ENCODE data around the gene PIM1.

PIM1 gene

GRCh38 chr6:37158508-37158907 lies 11.4 kb upstream of the PIM1 start:
- no peak for TF ChIP-seq POLR2AphosphoS5 (IDR thresholded peaks at IDR 0.05; ENCODE audit: low read depth, low read length)

- TF ChIP-seq REST (IDR thresholded peaks at IDR 0.05; ENCODE audit: insufficient read depth in 1 of 2, low read depth in 2 of 2, low read length in 2 of 2) (no peak), TAF1 (IDR thresholded peaks at IDR 0.05; ENCODE audit: borderline replicate concordance, insufficient read depth, low read length) (no peak), FOXP2 (optimal IDR thresholded peaks at IDR 0.05; ENCODE audit: borderline replicate concordance, extremely low read depth, extremely low read length, insufficient read depth) (no peak), SIN3A (IDR thresholded peaks at IDR 0.05; ENCODE audit: borderline replicate concordance, insufficient read depth, low read length) (no peak), POLR2AphosphoS5 (IDR thresholded peaks at IDR 0.05; ENCODE audit: low read depth, low read length) (no peak)
Observed at GRCh38 chr6:37160922-37161778, 8.8 kb upstream of the PIM1 start.

GRCh38 chr6:37162740-37163139 lies 7.2 kb upstream of the PIM1 start:
- TF ChIP-seq REST (IDR thresholded peaks at IDR 0.05; ENCODE audit: insufficient read depth in 1 of 2, low read depth in 2 of 2, low read length in 2 of 2) (no peak), SIN3A (IDR thresholded peaks at IDR 0.05; ENCODE audit: borderline replicate concordance, insufficient read depth, low read length) (no peak), FOXP2 (optimal IDR thresholded peaks at IDR 0.05; ENCODE audit: borderline replicate concordance, extremely low read depth, extremely low read length, insufficient read depth) (no peak), TAF1 (IDR thresholded peaks at IDR 0.05; ENCODE audit: borderline replicate concordance, insufficient read depth, low read length) (no peak), POLR2AphosphoS5 (IDR thresholded peaks at IDR 0.05; ENCODE audit: low read depth, low read length) (no peak)

- TF ChIP-seq SIN3A (IDR thresholded peaks at IDR 0.05; ENCODE audit: borderline replicate concordance, insufficient read depth, low read length) (no peak), REST (IDR thresholded peaks at IDR 0.05; ENCODE audit: insufficient read depth in 1 of 2, low read depth in 2 of 2, low read length in 2 of 2) (no peak), TAF1 (IDR thresholded peaks at IDR 0.05; ENCODE audit: borderline replicate concordance, insufficient read depth, low read length) (no peak), POLR2AphosphoS5 (IDR thresholded peaks at IDR 0.05; ENCODE audit: low read depth, low read length) (no peak), FOXP2 (optimal IDR thresholded peaks at IDR 0.05; ENCODE audit: borderline replicate concordance, extremely low read depth, extremely low read length, insufficient read depth) (no peak)
Observed at GRCh38 chr6:37168163-37168758, 1.7 kb upstream of the PIM1 start.

- TF ChIP-seq TAF1 (IDR thresholded peaks at IDR 0.05; ENCODE audit: borderline replicate concordance, insufficient read depth, low read length) (peak; percentile 53; the same call in 1 of the 2 replicates), POLR2AphosphoS5 (IDR thresholded peaks at IDR 0.05; ENCODE audit: low read depth, low read length) (no peak)
Observed at GRCh38 chr6:37168811-37169495, 999 bp upstream of the PIM1 start.

Measured in PFSK-1 (cell line).